ENCODE results near the gene GNG12. TPM values are rescaled to one million over a fixed set of nuclear protein-coding genes. Genes with fewer than 3 reads are reported as not detected.

The GNG12 gene
- total and polyA plus RNA-seq, 9 of the 15 experiments (the other 6 are each of a cell fraction or from before 2014, with no cell fraction given) = 2.6 to 6.0 (median 4.1) TPM

DNA sequence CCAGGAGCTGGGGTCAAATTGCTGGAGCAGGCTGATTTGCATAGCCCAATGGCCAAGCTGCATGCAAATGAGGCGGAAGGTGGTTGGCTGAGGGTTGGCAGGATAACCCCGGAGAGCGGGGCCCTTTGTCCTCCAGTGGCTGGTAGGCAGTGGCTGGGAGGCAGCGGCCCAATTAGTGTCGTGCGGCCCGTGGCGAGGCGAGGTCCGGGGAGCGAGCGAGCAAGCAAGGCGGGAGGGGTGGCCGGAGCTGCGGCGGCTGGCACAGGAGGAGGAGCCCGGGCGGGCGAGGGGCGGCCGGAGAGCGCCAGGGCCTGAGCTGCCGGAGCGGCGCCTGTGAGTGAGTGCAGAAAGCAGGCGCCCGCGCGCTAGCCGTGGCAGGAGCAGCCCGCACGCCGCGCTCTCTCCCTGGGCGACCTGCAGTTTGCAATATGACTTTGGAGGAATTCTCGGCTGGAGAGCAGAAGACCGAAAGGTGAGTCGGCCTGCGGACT, 148.2 kb downstream of the GNG12 start, which contains the start of gene GADD45A (continued):
- TF ChIP-seq, protein P1, sequence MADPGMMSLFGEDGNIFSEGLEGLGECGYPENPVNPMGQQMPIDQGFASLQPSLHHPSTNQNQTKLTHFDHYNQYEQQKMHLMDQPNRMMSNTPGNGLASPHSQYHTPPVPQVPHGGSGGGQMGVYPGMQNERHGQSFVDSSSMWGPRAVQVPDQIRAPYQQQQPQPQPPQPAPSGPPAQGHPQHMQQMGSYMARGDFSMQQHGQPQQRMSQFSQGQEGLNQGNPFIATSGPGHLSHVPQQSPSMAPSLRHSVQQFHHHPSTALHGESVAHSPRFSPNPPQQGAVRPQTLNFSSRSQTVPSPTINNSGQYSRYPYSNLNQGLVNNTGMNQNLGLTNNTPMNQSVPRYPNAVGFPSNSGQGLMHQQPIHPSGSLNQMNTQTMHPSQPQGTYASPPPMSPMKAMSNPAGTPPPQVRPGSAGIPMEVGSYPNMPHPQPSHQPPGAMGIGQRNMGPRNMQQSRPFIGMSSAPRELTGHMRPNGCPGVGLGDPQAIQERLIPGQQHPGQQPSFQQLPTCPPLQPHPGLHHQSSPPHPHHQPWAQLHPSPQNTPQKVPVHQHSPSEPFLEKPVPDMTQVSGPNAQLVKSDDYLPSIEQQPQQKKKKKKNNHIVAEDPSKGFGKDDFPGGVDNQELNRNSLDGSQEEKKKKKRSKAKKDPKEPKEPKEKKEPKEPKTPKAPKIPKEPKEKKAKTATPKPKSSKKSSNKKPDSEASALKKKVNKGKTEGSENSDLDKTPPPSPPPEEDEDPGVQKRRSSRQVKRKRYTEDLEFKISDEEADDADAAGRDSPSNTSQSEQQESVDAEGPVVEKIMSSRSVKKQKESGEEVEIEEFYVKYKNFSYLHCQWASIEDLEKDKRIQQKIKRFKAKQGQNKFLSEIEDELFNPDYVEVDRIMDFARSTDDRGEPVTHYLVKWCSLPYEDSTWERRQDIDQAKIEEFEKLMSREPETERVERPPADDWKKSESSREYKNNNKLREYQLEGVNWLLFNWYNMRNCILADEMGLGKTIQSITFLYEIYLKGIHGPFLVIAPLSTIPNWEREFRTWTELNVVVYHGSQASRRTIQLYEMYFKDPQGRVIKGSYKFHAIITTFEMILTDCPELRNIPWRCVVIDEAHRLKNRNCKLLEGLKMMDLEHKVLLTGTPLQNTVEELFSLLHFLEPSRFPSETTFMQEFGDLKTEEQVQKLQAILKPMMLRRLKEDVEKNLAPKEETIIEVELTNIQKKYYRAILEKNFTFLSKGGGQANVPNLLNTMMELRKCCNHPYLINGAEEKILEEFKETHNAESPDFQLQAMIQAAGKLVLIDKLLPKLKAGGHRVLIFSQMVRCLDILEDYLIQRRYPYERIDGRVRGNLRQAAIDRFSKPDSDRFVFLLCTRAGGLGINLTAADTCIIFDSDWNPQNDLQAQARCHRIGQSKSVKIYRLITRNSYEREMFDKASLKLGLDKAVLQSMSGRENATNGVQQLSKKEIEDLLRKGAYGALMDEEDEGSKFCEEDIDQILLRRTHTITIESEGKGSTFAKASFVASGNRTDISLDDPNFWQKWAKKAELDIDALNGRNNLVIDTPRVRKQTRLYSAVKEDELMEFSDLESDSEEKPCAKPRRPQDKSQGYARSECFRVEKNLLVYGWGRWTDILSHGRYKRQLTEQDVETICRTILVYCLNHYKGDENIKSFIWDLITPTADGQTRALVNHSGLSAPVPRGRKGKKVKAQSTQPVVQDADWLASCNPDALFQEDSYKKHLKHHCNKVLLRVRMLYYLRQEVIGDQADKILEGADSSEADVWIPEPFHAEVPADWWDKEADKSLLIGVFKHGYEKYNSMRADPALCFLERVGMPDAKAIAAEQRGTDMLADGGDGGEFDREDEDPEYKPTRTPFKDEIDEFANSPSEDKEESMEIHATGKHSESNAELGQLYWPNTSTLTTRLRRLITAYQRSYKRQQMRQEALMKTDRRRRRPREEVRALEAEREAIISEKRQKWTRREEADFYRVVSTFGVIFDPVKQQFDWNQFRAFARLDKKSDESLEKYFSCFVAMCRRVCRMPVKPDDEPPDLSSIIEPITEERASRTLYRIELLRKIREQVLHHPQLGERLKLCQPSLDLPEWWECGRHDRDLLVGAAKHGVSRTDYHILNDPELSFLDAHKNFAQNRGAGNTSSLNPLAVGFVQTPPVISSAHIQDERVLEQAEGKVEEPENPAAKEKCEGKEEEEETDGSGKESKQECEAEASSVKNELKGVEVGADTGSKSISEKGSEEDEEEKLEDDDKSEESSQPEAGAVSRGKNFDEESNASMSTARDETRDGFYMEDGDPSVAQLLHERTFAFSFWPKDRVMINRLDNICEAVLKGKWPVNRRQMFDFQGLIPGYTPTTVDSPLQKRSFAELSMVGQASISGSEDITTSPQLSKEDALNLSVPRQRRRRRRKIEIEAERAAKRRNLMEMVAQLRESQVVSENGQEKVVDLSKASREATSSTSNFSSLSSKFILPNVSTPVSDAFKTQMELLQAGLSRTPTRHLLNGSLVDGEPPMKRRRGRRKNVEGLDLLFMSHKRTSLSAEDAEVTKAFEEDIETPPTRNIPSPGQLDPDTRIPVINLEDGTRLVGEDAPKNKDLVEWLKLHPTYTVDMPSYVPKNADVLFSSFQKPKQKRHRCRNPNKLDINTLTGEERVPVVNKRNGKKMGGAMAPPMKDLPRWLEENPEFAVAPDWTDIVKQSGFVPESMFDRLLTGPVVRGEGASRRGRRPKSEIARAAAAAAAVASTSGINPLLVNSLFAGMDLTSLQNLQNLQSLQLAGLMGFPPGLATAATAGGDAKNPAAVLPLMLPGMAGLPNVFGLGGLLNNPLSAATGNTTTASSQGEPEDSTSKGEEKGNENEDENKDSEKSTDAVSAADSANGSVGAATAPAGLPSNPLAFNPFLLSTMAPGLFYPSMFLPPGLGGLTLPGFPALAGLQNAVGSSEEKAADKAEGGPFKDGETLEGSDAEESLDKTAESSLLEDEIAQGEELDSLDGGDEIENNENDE (IDR thresholded peaks at IDR 0.05; ENCODE audit: low read depth, low read length) = no peak
- TF ChIP-seq RBM15 (IDR thresholded peaks at IDR 0.05; ENCODE audit: insufficient read depth, low read length) (no peak), NCOA4 (IDR thresholded peaks at IDR 0.05; ENCODE audit: partially characterized antibody) (no peak), ELF4 (CRISPR knock-in tag; IDR thresholded peaks at IDR 0.05) (peak; percentile 83), ZNF274 (IDR thresholded peaks at IDR 0.05; ENCODE audit: borderline replicate concordance, low read depth, low read length) (no peak), ZBED1 (IDR thresholded peaks at IDR 0.05) (no peak; the same call in none of the 2 replicates), CCAR2 (IDR thresholded peaks at IDR 0.05; ENCODE audit: low read depth, low read length) (no peak)
- TF ChIP-seq, protein P2, sequence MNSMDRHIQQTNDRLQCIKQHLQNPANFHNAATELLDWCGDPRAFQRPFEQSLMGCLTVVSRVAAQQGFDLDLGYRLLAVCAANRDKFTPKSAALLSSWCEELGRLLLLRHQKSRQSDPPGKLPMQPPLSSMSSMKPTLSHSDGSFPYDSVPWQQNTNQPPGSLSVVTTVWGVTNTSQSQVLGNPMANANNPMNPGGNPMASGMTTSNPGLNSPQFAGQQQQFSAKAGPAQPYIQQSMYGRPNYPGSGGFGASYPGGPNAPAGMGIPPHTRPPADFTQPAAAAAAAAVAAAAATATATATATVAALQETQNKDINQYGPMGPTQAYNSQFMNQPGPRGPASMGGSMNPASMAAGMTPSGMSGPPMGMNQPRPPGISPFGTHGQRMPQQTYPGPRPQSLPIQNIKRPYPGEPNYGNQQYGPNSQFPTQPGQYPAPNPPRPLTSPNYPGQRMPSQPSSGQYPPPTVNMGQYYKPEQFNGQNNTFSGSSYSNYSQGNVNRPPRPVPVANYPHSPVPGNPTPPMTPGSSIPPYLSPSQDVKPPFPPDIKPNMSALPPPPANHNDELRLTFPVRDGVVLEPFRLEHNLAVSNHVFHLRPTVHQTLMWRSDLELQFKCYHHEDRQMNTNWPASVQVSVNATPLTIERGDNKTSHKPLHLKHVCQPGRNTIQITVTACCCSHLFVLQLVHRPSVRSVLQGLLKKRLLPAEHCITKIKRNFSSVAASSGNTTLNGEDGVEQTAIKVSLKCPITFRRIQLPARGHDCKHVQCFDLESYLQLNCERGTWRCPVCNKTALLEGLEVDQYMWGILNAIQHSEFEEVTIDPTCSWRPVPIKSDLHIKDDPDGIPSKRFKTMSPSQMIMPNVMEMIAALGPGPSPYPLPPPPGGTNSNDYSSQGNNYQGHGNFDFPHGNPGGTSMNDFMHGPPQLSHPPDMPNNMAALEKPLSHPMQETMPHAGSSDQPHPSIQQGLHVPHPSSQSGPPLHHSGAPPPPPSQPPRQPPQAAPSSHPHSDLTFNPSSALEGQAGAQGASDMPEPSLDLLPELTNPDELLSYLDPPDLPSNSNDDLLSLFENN (IDR thresholded peaks at IDR 0.05; ENCODE audit: low read depth in 2 of 2, low read length in 2 of 2) = peak in 1 of 2 experiments; percentile 73; a peak in 1 of 4 replicates
- TF ChIP-seq, protein P3, sequence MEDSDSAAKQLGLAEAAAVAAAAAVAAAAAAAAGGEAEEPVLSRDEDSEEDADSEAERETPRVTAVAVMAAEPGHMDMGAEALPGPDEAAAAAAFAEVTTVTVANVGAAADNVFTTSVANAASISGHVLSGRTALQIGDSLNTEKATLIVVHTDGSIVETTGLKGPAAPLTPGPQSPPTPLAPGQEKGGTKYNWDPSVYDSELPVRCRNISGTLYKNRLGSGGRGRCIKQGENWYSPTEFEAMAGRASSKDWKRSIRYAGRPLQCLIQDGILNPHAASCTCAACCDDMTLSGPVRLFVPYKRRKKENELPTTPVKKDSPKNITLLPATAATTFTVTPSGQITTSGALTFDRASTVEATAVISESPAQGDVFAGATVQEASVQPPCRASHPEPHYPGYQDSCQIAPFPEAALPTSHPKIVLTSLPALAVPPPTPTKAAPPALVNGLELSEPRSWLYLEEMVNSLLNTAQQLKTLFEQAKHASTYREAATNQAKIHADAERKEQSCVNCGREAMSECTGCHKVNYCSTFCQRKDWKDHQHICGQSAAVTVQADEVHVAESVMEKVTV (CRISPR knock-in tag; IDR thresholded peaks at IDR 0.05) = peak; percentile 33
- TF ChIP-seq, protein P4, sequence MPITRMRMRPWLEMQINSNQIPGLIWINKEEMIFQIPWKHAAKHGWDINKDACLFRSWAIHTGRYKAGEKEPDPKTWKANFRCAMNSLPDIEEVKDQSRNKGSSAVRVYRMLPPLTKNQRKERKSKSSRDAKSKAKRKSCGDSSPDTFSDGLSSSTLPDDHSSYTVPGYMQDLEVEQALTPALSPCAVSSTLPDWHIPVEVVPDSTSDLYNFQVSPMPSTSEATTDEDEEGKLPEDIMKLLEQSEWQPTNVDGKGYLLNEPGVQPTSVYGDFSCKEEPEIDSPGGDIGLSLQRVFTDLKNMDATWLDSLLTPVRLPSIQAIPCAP (CRISPR knock-in tag; IDR thresholded peaks at IDR 0.05; ENCODE audit: borderline replicate concordance) = no peak

Data from K562 (cell line).